Fibroblast of mammary gland (primary cell): ENCODE data around the gene TMEM184A.

Source experiments
- DNase-seq: peaks from one replicate; pipeline ENCODE4 v3.0.0-alpha.2; 2010; ENCODE audit warnings: low read depth
- H3K4me3 ChIP-seq: 2 replicates; pipeline ENCODE4 v1.5.1; 2011; ENCODE audit warnings: low read depth, mild to moderate bottlenecking, low read length, moderate library complexity; ENCODE audit not compliant: control insufficient read depth
- TF ChIP-seq, protein P1 (sequence below): conservative IDR thresholded peaks from 2 replicates; pipeline ENCODE4 v1.5.1; 2011; ENCODE audit warnings: low read depth, low read length, inconsistent platforms; ENCODE audit not compliant: control insufficient read depth, insufficient read depth

TMEM184A gene

DNA sequence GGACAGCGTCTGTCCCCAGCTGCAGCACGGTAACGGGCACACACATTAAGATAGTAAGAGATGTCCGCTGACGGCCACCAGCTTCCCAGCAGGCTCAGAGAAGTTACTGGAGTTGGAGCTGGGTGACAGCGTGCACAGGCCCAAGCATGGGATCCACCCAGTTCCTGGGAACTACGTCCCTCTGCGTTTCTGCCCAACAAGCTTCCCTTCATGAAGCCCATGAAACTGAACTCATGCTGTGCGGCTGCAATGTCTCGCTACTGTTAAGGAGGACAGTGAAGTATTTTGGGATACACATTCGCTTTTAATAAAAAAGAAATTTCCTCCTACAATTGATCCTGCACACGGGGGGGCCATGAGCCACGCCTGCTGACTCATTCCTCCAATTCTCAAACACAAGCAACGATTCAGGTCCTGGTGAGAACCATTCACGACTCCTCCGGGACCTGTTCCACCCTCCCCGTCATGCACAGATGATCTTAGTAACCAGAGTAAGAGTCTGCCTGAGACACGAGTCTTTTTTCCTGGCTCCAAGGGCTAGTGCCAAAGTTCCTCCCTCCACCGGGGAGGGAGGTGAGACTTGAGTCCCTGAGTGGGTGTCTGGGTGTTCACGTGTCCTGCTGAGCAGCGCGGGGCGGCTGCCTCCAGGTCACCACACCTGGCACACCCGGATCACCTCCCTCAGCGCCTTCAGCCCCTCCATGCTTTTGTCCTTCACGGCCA is 11.2 kb upstream of the TMEM184A start:
- DNase-seq, result peak; percentile 99
- TF ChIP-seq, protein P1, sequence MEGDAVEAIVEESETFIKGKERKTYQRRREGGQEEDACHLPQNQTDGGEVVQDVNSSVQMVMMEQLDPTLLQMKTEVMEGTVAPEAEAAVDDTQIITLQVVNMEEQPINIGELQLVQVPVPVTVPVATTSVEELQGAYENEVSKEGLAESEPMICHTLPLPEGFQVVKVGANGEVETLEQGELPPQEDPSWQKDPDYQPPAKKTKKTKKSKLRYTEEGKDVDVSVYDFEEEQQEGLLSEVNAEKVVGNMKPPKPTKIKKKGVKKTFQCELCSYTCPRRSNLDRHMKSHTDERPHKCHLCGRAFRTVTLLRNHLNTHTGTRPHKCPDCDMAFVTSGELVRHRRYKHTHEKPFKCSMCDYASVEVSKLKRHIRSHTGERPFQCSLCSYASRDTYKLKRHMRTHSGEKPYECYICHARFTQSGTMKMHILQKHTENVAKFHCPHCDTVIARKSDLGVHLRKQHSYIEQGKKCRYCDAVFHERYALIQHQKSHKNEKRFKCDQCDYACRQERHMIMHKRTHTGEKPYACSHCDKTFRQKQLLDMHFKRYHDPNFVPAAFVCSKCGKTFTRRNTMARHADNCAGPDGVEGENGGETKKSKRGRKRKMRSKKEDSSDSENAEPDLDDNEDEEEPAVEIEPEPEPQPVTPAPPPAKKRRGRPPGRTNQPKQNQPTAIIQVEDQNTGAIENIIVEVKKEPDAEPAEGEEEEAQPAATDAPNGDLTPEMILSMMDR, result no peak
- H3K4me3 ChIP-seq, result peak overlapping the region; percentile 28

DNA sequence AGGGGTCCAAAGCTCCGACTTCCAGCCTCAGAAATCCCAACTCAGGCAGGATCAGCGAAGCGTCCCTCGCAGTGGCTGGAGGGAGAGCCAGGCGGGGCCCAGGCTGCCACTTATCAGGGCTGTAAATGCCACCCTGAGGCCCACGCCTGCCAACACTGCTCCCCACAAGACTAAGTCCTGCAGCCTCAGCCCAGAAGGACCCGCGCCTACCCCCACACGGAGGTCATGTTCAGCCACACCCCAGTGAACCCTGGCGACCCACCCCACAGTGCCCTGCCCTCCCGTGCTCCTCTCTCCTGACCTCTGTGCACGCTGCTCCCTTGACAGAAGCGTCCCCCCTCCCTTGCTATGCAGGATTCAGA is 10.7 kb upstream of the TMEM184A start:
- no peak overlapping the region for H3K4me3 ChIP-seq
- DNase-seq, result no peak
- TF ChIP-seq, protein P1, result no peak

DNA sequence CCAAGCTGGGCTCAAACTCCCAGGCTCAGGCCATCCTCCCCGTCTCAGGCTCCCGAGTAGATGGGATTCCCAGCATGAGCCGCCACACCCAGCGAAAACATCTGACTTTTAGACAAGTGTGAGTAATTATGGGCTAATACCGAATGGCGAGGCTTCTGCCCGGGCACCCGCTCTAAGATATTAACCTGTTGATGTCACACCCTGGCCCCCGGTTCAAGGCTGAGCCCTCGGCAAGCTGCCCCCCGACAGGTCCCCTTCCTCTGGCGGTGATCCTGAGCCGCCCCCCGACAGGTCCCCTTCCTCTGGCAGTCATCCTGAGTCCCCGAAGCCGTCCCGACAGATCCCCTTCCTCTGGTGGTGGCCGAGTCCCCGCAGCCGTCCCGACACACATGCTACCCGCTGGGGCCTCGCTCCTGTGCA is 8.6 kb upstream of the TMEM184A start:
- no peak overlapping the region for H3K4me3 ChIP-seq
- DNase-seq, result peak; percentile 44
- TF ChIP-seq, protein P1, result no peak

DNA sequence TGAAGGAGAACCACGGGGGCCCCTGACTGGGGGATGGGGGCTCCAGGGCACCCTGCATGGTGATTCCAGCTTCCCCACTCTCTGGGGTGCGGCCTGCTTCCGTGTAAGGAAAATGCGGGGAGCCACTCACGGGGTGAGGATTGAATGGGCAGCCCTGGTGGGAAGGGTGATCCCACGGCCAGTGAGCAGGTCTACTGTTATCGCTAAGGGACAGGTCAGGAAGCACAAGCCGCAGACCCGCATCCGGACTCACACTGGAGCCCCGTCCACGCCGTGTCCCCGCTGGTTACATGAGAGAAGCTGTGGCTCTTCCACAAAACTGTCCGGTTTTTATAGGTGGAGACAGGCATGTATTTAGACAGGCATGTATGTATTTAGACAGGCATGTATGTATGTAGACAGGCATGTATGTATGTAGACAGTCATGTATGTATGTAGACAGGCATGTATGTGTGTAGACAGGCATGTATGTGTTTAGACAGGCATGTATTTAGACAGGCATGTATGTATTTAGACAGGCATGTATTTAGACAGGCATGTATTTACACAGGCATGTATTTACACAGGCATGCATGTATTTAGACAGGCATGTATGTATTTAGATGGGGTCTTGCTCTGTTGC is 8.1 kb upstream of the TMEM184A start:
- TF ChIP-seq, protein P1, result no peak
- no peak overlapping the region for H3K4me3 ChIP-seq
- no peak for DNase-seq

DNA sequence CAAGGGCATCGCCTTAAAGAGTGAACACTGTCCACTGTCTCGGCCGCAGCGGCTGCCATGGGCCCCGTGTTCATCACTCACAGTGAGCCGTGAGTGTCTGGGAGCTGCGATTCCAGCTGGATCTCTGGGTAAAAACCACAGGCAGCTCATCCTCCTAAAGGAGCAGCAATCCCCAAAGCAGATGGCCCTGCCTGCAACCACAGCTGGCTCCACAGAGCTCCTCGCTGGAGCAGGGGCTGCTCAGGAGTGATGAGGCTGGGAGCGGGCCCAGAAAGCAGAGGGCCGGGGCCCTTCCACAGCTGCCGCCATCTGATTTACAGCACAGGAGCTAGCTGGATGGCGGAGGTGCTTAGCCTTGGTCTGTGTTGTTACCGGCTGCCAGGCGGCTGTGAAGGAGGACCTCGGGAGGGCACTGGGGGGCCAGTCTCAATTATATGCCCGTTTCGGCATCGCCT is 6.6 kb upstream of the TMEM184A start:
- TF ChIP-seq, protein P1, result no peak
- H3K4me3 ChIP-seq, result no peak overlapping the region
- no peak for DNase-seq

DNA sequence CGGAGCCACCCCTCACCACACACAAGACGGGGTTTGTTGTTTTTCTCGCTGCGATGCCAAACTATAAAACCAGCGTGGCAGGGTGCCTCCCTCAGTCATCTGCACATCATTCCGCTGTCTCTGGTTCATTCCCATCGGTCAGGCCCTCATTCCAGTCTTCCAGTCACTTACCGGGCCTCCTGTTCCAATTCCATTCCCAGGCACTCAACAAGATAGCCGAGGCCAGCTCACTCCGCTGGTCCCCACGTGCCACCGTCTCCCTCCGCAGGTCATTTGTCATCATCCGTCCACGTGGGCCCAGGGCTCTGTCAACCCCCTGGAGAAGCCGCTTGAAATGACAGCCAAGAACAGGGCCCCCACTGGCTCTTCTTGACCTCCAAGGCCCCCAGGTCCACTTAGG is 6.1 kb upstream of the TMEM184A start:
- no peak overlapping the region for H3K4me3 ChIP-seq
- DNase-seq, result no peak
- TF ChIP-seq, protein P1, result no peak
